ENCODE measurements around the gene SAFB2. TPM values are rescaled to one million over a fixed set of nuclear protein-coding genes. Genes with fewer than 3 reads are reported as not detected.
A peak's percentile ranks its signal among the peaks of the same experiment; 100 is the strongest.

SAFB2 gene
- total RNA-seq (242 and 257 TPM in 2 replicates), polyA plus RNA-seq (76.5 and 91.1 TPM in 2 replicates), polyA minus RNA-seq (105 and 121 TPM in 2 replicates)
- total RNA-seq (2013) = 60.6 TPM

DNA sequence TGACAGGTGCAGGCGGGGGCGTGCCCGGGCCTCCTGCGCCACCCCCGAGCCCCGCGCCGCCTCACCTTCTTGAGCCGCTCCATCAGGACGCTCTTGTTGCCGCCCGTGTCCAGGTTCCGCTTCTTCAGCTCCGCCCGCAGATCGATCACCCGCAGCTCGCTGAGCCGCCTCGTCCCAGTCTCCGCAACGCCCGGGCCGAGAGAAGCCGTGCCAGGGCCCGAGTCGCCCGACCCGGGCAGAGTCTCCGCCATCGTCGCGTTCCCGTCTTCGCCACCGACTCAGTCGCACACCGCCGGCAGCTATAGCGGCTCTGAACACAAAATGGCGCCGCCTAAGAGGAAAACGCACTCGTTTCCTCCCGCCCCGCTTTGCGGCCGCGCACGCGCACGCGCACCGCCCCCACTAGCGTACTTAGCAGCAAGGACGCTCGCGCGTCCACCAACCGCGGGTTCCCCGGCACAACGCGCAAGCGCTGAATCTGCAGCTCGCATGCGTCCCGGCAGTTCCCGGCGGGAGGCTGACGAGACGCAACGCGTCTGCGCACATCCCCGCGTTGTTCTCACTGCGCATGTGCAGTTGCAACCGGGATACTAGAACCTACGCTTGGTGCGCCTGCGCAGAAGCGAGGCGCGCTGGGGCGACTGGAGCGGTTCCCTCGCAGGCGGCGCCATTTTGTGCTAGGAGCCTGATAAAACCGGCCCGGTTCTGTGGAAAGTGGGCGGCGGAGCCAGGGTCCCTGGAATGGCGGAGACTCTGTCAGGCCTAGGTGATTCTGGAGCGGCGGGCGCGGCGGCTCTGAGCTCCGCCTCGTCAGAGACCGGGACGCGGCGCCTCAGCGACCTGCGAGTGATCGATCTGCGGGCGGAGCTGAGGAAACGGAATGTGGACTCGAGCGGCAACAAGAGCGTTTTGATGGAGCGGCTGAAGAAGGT, at the start of gene SAFB2, which contains the start of gene SAFB:
SAFB2 (minus strand) TSS at position 312 of the 932 bp plus-strand sequence; CDS start at position 251, 61 bp downstream.
SAFB (plus strand) TSS at position 619 of the 932 bp plus-strand sequence; CDS start at position 742, 123 bp downstream.
- peak within 1 kb of the TSS; percentile 94 to 98 (median 98) for H3K4me3 ChIP-seq (ENCODE audit: control extremely low read depth in 1 of 5, extremely low read depth in 1 of 5, insufficient read depth in 1 of 5, low read depth in 2 of 5, low read length in 4 of 5)
- intact Hi-C loops (cut with micrococcal nuclease) = loop anchor here (1.0 to 10.0 kb wide), 6 partner anchors 58 to 1148 kb away; partner anchors contain the start of genes CATSPERD, DUS3L, HDGFL2 and LONP1
- ChIA-PET CTCF (interaction anchor here (0.5 to 2.2 kb wide), 3 partner anchors 65 to 581 kb away, joined by 3 to 7 read pairs (median 6); partner anchors contain the start of gene RPL36), POLR2A (interaction anchor here (0.6 to 2.0 kb wide), 6 partner anchors 64 to 898 kb away, joined by 3 to 13 read pairs (median 10); partner anchors contain the start of genes CATSPERD, LONP1 and RPL36)
- Mint-ChIP-seq H3K27ac (peak within 1 kb of the TSS; percentile 98), H3K4me1 (peaks cover 74% of the 10 kb centered on the region), H3K4me3 (peak within 1 kb of the TSS; percentile 99), H3K9me3 (ENCODE audit: insufficient read depth) (no peaks in the 10 kb centered on the region), H3K27me3 (no peaks in the 10 kb centered on the region)
- H3K79me2 ChIP-seq (ENCODE audit: control insufficient read depth, insufficient read depth, low read length) = peaks cover 94% of the 10 kb centered on the region
- peaks cover 82% of the 10 kb centered on the region for H4K20me1 ChIP-seq (ENCODE audit: control insufficient read depth, insufficient read depth, low read length, poor library complexity, severe bottlenecking)
- peak; percentile 100 for DNase-seq
- H3K9me3 ChIP-seq (ENCODE audit: control extremely low read depth in 1 of 3, control insufficient read depth in 2 of 3, insufficient read depth in 1 of 3, low read length in 2 of 3) = no peaks in the 10 kb centered on the region
- H3K36me3 ChIP-seq (replicated peaks in 1 of 2; ENCODE audit: control extremely low read depth in 1 of 2, control insufficient read depth in 1 of 2, extremely low read depth in 1 of 2, insufficient read depth in 2 of 2, low read length in 1 of 2) = peaks cover 8 to 61% of the 10 kb centered on the region in 2 experiments
- H3K4me2 ChIP-seq (replicated peaks; ENCODE audit: low read depth, low read length, poor library complexity, severe bottlenecking) = peak within 1 kb of the TSS; percentile 90
- TF ChIP-seq EZH2 (IDR thresholded peaks at IDR 0.05; ENCODE audit: borderline replicate concordance, insufficient read depth, low read depth, low read length, poor library complexity, severe bottlenecking) = no peak
- TF ChIP-seq, protein P1, sequence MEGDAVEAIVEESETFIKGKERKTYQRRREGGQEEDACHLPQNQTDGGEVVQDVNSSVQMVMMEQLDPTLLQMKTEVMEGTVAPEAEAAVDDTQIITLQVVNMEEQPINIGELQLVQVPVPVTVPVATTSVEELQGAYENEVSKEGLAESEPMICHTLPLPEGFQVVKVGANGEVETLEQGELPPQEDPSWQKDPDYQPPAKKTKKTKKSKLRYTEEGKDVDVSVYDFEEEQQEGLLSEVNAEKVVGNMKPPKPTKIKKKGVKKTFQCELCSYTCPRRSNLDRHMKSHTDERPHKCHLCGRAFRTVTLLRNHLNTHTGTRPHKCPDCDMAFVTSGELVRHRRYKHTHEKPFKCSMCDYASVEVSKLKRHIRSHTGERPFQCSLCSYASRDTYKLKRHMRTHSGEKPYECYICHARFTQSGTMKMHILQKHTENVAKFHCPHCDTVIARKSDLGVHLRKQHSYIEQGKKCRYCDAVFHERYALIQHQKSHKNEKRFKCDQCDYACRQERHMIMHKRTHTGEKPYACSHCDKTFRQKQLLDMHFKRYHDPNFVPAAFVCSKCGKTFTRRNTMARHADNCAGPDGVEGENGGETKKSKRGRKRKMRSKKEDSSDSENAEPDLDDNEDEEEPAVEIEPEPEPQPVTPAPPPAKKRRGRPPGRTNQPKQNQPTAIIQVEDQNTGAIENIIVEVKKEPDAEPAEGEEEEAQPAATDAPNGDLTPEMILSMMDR (IDR thresholded peaks at IDR 0.05) = no peak
- peak within 1 kb of the TSS; percentile 99 for H3K9ac ChIP-seq (ENCODE audit: low read length)
- peaks cover 60 to 68% of the 10 kb centered on the region in 2 donors for H3K4me1 ChIP-seq (ENCODE audit: control insufficient read depth in 2 of 2, insufficient read depth in 2 of 2, low read length in 2 of 2)
- no peaks in the 10 kb centered on the region for H3K27me3 ChIP-seq (replicated peaks in 1 of 4; ENCODE audit: control extremely low read depth in 1 of 4, control insufficient read depth in 3 of 4, insufficient read depth in 4 of 4, low read length in 3 of 4)
- under 1% methylated on average over 116 of the region's 116 CpGs for WGBS (ENCODE audit: insufficient coverage)
- ATAC-seq (ENCODE audit: low read depth) = peak; percentile 81
- H3K27ac ChIP-seq (ENCODE audit: low read length in 2 of 2) = peak within 1 kb of the TSS; percentile 92 to 95
- peak within 1 kb of the TSS; percentile 87 for H2AFZ ChIP-seq (ENCODE audit: insufficient read depth, low read depth, low read length, poor library complexity, severe bottlenecking)

Measured in B cell (primary cell).